ENCODE results near the gene CRTC3.

DNA sequence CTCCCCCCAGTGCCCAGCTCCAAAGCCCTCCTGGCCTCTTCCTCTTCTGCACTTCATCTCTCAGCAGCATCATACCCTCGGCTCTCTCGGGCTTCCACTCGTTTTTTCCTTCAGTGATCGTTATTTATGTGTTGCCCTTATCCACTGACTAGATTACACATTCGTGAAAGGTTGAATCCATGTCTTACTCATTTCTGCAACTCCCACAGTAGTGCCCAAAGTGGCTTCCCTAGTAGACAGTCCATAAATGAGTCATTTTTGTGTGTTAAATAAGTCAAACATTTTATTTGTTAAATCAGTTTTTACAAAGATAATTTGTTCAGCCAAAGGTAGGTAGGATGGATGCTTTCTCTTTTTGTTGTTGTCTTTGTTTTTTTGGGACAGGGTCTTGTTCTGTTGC lies 87.4 kb downstream of the CRTC3 start:
- TF ChIP-seq, protein P1, sequence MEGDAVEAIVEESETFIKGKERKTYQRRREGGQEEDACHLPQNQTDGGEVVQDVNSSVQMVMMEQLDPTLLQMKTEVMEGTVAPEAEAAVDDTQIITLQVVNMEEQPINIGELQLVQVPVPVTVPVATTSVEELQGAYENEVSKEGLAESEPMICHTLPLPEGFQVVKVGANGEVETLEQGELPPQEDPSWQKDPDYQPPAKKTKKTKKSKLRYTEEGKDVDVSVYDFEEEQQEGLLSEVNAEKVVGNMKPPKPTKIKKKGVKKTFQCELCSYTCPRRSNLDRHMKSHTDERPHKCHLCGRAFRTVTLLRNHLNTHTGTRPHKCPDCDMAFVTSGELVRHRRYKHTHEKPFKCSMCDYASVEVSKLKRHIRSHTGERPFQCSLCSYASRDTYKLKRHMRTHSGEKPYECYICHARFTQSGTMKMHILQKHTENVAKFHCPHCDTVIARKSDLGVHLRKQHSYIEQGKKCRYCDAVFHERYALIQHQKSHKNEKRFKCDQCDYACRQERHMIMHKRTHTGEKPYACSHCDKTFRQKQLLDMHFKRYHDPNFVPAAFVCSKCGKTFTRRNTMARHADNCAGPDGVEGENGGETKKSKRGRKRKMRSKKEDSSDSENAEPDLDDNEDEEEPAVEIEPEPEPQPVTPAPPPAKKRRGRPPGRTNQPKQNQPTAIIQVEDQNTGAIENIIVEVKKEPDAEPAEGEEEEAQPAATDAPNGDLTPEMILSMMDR (conservative IDR thresholded peaks at IDR 0.05; ENCODE audit: low read length): no peak
- TF ChIP-seq EZH2phosphoT487 (IDR thresholded peaks at IDR 0.05; ENCODE audit: borderline replicate concordance): no peak
